ENCODE data around the gene GTSE1.
"Not testable (repeated sequence)": the region's sequence is repeated elsewhere in the genome, so short reads cannot be mapped to it uniquely, and the experiment has no call there.

The GTSE1 gene

DNA sequence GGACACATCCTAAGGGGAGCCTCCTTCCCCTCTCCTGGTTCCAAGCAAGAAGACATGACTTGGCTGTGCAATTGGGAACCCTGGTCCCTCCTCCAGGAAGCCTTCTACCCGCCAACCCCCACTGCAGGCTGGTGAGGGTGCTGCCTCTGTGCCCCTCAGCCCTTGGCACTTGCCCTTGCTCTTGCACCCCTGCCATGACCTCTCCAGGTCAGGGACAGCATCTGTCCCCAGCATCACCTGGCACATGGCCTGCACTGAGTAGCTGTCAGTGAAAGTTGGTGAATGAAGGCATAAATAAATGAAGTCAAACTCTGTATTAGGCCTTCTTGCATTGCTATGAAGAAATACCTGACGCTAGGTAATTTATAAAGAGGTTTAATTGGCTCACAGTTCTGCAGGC, 1.9 kb upstream of the GTSE1 start:
- no peak for DNase-seq (ENCODE audit: low spot score)

DNA sequence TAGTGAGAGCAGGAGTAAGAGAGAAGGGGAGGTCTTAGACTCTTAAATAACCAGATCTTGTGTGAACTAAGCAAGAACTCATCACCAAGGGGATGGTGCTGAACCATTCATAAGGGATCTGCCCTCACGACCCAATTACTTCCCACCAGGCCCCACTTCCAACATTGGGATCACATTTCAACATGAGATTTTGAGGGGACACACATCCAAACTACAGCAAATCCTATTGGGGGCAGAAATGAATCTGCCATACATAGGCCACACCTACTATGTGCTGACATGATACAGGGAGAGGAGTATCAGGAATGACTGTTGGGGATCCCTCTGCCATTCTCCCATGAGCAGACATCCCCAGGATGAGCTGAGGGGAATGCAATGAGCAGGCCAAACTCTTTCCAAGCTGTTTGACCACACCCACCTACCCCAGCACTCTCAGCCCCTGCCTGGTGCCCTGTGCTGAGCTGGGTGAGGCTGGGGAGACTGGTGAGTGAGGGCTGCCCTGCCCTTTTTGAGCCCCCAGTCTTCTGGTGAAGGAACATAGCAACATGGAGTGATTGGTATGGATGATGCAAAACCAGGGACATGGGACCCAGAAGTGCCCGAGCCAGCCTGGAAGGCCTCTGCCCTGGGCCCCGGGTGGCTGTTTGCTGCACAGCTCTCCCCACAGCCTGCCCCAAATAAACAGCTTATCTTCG, 1.2 kb upstream of the GTSE1 start:
- peak; percentile 6 for DNase-seq (ENCODE audit: low spot score)

DNA sequence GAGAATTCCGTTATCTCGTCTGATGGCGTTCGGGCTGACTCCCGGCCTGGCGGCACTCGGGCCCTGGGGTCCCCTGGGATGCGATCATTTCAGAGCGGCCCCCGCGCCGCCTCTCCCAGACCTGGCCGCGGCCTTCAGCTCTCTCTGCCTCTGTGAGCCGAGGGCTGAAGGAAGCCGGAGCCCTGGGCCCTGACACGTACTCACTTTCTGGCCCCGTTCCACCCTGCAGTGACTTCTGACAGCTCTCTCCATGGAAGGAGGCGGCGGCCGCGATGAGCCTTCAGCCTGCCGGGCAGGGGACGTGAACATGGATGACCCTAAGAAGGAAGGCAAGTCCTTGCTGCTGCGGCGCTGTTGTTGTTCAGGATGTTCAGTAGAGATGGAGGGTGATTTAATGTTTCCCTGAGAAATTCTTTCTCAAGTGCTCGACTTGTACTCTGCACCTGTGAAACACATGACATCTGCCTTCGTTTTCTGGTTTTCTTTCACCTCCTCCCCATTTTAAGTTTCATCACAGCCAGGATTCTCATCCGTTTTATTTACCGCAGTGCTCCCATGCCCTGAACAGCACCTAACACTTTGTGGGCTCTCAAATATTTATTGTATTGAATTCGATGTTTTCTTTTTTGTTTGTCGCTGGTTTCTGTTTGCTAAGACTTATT, 612 bp downstream of the GTSE1 start:
- DNase-seq (ENCODE audit: low spot score) = peak; percentile 53

DNA sequence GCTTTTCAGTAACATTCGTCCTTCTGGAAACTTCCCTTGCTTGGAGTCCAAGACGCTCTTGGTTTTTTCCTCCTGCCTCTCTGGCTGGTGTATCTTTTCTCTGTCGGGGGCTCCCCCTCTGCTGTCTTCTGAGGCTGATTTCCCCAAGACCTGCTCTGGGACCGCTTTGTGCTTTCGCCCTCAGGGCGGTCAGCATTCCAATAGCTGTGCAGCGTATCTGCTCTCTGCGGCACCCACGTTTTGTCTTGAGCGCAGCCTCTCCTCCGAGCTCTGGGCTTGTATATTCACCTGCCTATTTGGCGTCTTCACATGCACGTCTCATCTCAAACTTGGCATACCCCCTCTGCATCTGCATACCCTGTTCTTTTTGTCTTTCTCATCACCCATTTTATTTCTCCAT, 2.4 kb downstream of the GTSE1 start:
- no peak for DNase-seq (ENCODE audit: low spot score)

DNA sequence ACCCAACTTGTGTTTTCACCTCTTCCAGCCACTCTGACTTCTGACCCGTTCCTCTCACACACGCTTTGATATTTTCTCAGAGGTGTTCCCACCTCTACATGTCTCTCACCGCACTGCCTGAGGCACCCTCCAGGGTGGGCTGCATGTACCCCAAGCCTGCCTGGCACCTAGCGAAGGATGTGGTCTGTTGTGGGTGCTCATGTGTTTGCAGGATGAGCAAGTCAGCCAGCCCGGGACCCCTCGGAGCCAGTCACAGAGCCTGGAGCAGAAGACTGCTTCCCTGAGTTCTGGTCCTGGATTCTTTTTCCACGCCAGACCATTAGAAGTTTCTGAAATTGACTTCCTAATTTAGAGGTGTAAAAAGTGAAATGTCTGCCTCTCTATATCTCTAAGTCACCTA, 3.8 kb downstream of the GTSE1 start:
- DNase-seq (ENCODE audit: low spot score) = no peak

DNA sequence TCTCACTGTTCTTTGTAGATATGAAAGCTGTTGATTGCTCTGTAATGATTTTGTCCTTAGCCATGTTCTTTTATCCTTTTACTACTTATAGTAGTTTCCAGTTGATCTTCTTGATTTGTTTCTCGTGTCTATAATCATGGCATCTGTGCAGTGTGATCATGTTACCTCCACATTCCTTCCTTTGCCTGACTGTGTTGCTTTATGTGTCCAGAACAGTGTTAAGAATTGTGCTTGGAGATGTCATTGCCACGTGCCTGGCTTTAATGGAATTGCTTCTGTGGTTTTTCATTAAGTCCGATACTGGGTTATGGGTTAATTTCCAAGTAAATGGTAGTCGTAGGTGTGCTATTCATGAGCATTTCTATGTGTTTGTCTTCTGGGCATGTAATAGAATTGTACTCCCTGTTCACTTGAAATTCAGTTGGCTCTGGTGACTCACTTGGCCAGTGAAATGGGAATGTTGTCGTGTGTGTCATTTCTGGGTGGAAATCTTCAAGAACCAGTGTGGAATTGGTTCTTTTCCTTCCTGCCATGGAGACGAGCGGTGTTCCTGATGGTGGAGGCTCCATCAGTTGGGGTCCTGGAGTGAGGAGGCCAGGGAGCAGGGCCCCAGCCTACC, 6.8 kb downstream of the GTSE1 start:
- no peak for DNase-seq (ENCODE audit: low spot score)

DNA sequence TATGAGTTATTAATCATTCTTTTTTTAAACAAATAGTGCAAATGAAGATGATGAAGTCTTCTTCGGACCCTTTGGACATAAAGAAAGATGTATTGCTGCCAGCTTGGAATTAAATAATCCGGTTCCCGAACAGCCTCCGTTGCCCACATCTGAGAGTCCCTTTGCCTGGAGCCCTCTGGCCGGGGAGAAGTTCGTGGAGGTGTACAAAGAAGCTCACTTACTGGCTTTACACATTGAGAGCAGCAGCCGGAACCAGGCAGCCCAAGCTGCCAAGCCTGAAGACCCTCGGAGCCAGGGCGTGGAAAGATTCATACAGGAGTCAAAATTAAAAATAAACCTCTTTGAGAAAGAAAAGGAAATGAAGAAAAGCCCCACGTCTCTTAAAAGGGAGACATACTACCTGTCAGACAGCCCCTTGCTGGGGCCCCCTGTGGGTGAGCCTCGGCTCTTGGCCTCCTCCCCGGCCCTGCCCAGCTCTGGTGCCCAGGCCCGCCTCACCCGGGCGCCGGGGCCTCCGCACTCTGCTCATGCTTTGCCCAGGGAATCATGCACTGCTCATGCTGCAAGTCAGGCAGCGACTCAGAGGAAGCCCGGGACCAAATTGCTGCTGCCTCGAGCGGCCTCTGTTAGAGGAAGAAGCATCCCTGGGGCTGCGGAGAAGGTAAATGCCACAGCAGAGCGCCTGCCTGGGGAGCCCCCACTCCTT, 11.8 kb downstream of the GTSE1 start:
- no peak for DNase-seq (ENCODE audit: low spot score)

DNA sequence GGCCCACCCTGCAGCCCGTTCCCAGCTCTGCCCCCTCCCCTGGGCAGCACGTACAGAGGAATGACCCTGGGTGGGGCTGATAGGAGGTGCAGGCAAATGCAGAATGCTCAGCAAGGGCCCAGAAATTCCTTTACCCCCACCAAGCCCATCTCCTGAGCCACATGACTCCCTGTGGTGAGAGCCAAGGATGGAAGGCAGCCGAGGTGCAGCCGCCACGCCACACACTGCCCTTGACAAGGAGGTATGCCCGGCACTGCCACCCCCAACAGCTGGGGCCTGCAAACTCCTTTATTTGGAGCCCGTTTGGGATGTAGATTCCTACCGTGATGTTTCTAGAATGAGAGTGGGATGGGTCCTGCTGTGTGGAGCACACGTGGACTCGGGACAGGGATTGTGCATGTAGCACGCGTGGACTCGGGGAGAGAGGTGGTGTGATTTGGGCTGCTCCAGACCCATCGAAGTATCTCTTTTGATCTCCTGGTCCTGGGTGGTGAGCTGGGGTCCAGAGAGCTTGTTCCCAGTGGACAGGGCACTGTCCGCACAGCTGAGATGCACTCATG, 12.9 kb downstream of the GTSE1 start:
- DNase-seq (ENCODE audit: low spot score) = no peak

DNA sequence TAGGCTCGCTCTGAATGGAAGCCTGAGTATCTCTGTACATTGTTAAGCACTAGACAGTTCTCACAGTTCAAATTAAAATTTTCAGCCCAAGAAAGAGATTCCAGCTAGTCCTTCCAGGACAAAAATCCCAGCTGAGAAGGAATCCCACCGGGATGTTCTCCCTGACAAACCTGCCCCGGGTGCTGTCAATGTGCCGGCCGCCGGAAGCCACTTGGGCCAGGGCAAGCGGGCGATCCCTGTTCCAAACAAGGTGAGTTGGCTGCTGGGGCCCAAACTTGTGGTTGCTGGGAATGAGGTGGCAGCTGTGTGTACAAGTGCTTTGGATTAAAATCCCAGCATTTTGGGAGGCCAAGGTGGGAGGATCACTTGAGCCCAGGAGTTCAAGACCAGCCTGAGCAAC, 15.4 kb downstream of the GTSE1 start:
- DNase-seq (ENCODE audit: low spot score) = no peak

DNA sequence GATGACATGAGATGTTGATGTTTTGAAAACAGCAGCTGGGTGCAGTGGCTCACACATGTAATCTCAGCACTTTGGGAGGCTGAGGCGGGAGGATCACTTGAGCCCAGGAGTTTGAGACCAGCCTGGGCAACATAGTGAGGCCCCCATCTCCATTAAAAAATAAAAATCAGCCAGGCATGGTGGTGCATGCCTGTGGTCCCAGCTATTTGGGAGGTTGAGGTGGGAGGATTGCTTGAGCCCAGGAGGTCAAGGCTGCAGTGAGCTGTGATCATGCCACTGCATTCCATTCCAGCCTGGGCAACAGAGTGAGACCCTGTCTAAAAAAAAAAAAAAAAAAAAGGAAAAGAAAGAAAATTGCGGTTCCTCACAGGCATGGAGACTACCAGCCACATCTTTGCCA, 16.2 kb downstream of the GTSE1 start:
- not testable (repeated sequence) for DNase-seq (ENCODE audit: low spot score)

DNA sequence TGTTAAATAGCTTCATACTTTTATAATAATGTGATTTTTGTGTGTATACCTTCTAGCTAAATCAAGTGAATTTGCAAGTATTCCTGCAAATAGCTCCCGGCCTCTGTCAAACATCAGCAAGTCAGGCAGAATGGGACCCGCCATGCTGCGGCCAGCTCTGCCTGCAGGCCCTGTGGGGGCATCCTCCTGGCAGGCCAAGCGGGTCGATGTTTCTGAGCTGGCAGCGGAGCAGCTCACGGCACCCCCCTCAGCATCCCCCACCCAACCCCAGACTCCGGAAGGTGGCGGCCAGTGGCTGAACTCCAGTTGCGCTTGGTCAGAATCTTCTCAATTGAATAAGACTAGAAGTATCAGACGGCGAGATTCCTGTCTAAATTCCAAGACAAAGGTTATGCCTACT, 19.3 kb downstream of the GTSE1 start:
- no peak for DNase-seq (ENCODE audit: low spot score)

DNA sequence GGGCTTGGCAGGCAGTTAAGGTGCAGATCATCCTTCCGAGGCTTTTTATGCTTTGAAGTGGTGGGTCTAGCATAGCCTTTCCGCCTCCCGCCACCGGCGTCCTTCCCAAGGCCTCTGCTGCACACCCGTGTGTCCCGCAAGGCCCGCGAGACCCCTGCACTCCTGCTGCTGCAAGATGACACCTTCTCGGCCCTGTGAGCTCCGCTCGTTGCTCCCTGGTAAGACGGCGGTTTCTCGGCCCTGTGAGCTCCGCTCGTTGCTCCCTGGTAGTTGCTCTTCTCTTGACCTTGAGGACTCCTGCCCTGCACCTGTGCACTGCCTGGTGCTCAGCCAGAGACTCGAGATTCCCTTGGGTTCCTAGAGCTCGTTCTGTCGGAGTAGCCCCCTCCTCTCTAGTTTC, 21.0 kb downstream of the GTSE1 start:
- no peak for DNase-seq (ENCODE audit: low spot score)

DNA sequence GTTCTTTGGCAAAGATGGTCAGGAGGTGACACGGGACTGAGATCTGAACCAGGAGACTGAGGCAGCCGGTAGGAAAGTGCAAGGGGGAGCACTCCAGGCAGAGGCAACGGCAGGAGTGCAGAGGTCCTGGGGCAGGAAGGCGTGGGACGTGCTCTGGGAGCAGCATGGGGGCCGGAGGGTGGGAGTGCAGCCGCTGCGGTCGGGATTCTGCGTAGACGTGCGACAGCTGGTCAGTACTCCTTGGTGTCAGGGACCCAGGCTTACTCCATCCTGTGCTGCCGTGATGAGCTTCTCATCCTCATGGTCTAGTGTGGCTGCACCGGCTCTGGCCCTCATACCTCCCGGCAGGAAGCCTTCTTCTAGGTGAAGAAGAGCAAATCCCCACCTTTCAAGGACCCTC, 21.9 kb downstream of the GTSE1 start:
- no peak for DNase-seq (ENCODE audit: low spot score)

DNA sequence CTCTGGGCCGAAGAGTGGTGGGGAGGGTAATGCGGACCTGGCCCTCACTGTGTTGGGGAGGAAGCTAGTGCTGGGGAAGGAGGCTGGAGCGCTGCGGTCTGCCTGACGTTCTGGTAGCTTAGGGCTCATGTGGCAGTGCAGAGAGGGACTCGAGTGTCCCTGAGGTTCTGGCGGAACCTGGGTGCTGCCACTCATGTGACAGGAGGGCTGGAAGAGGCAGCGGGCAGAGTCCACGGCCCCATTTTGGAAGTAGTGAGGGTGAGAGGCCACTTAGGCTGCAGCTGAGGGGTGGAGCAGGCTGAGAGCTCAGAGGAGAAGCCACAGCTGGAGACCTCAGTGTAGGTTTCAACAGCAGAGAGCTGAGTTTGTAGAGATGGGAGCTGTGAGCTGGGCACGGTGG, 22.6 kb downstream of the GTSE1 start:
- no peak for DNase-seq (ENCODE audit: low spot score)

DNA sequence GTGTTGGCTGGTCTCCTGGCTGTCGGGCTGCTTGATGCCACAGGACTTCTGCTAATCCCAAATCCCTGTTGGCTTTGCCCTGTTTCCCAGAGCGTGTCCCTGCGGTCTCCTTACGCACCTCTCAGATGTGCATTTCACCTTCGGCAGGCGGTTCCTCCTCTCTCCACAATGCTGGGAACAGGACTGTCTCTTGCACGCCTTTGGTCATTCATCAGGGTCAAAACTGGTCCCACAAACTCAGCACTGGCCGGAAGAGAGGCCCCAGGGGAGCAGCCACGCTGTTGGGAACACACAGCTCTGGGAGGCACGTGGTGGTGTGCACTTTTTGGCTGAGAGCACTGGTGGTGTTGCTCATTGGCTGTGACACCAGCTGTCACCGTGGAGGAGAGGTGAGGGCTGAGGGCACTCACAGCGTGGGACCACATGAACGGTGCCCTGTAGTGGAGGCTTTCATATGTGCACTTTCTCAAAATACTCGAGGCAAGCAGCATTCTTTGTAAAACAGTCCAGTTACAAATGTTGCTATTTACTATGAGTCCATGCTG, 23.6 kb downstream of the GTSE1 start:
- no peak for DNase-seq (ENCODE audit: low spot score)

DNA sequence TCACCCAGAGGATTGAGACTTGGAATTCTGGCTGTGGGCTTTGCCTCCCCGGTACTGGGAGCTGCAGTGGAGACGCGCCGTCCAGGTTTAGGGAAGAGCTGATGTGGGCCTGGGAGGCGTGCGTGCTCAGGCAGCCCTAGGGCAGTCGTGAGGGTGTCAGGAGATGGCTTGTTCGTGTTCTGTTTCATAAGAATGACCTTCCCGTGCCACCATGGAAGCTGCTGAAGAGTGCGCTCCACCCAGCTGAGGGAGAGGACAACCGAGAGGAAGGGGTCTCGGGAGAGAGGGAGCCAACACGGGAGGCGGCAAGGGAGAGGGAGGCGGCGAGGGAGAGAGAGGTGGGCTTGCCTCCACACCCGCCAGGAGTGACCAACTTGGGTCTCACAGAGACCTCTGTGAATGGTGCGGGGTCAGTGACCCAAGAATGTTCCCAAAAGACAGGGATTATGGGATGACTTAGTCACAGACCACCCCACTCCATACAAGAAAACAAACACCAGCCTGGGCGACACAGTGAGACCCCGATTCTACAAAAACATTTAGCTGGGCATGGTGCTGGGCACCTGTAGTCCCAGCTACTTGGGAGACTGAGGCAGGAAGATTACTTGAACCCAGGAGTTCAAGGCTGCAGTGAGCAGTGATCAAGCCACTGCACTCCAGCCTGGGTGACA, 24.2 kb downstream of the GTSE1 start:
- DNase-seq (ENCODE audit: low spot score) = no peak

DNA sequence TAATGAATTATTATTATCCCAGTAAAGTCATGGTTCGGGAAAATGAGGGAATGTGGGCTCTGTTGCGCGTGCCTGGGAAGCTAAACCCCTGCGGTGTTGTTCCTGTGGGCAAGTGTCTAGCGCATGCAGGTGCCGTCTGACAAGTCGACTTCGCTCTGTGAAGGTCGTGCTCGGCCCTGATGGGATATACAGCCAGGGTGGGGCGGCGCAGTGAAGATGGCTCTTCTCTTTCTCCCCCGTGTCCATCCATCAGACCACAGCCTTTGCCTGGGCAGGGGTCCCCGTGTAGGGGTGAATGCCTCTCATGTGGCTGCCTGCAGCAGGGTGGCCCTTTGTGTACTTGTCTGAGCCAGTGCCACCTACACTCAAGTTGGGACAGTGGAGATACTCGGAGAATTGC, 26.0 kb downstream of the GTSE1 start:
- no peak for DNase-seq (ENCODE audit: low spot score)

DNA sequence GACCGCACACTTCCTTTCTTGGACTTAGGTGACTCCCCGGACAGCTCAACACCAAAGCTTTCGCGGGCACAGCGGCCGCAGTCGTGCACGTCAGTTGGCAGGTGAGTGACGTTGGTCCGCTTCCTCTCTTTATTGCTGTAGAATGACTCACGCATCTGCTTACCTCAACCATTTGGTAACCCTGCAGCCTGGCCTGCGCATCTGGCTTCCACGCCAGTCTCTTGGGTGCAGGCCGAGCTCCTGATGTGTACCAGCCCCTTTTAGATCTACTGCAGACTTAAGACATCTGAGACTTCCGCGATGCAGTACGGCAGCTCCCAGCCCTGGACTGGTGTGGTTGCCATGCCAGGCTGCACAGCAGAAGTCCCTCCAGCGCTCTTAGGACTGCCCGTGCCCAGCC, 26.5 kb downstream of the GTSE1 start:
- DNase-seq (ENCODE audit: low spot score) = no peak

DNA sequence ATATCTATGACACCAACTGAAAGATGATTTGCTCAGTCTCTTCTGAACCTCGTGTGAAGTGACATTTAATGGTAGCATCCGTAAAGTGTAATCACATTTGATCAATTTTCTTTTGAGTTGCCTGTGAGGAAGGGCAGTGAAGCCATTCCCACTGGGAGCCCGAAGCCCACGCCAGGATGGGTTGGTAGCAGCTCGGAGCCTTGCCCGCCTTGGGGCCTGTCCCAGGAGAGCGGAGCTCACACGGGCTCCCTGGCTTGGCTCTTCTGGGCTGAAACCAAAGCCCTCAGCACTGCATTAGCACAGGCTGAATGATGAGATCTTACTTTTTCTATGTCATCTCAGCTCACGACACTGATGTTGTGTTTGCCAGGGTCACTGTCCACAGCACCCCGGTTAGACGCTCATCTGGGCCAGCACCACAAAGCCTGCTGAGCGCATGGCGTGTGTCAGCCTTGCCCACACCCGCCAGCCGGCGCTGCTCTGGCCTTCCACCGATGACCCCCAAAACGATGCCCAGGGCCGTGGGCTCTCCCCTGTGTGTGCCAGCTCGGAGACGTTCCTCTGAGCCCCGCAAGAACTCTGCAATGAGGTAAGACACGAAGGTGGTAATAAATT, 29.5 kb downstream of the GTSE1 start:
- DNase-seq (ENCODE audit: low spot score) = no peak

DNA sequence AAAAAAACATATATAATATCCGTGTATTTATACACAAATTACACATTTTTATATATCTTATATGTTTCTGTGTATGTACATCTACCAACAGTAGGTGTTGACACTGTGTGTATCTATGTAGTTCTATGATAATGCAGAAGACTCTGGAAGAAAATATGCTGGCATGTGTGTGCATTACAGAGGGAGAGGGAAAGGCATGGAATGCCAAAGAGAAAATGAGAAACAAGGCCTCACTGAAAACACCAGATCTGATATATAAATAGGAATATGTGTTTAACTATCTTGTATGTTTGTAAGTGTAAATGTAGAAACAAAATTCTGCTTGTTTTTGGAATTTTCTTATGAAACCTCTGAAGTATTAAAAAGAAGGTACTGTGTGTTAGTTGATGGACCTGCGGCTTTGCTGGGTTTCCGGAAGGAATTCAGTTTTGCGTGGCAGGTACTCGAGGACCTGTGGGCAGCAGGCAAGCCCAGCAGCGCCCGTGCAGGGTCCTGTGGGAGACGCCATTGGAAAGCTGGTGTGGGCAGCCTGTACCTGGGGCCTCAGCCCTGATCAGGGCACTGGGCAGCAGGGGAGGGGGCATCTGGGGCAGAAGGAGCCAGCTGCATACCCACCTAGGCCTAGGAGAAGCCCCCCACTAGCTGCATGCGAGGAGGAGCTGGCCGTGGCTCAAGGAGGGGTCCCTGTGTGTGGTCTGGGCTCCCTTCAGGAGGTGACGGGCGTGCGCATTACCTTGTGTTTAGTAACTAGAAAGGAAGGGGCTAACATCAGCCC, 31.2 kb downstream of the GTSE1 start:
- no peak for DNase-seq (ENCODE audit: low spot score)

DNA sequence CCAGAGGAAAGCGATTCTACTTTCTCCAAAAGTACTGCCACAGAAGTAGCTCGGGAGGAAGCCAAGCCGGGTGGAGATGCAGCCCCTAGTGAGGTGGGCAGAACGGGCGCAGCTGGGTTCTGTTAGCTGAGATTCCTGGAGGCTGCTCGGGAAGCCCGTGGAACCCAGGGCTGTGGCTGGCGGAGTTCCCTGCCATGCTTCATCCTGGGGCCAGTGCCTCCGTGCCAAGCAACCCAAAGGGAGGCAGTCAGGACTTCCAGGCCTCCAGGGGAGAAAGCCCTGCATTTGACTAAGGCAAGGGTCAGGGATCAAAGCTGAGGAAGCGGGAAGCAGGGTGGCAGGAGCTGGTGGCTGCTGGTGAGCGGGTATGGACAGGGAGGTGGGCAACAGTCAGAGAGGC, 32.1 kb downstream of the GTSE1 start:
- no peak for DNase-seq (ENCODE audit: low spot score)
